ENCODE measurements around the gene PGAP6. TPM values are rescaled to one million over a fixed set of nuclear protein-coding genes. Genes with fewer than 3 reads are reported as not detected.
"Not testable (repeated sequence)": the region's sequence is repeated elsewhere in the genome, so short reads cannot be mapped to it uniquely, and the experiment has no call there.

PGAP6 gene
- total and polyA plus RNA-seq, 10 donors, result 19.5 to 63.2 (median 43.9) TPM

GRCh38 chr16:379961-380761 lies 1.6 kb downstream of the PGAP6 start:
- peaks cover 0 to 28% (median 23%) of the 10 kb centered on the region in 6 donors for H3K36me3 ChIP-seq
- H3K4me1 ChIP-seq, result peaks cover 17 to 60% (median 49%) of the 10 kb centered on the region in 6 donors
- H3K4me3 ChIP-seq, result peak overlapping the region in 6 of 8 donors; percentile 86 to 100 (median 96)
- intact Hi-C loops (cut with DNase I; ENCODE audit: low total_unique reads), result no loop called here
- H3K27ac ChIP-seq, result peak overlapping the region in 3 of 8 donors; percentile 12 to 92 (median 91)
- no peaks in the 10 kb centered on the region for H3K9me3 ChIP-seq
- no peaks in the 10 kb centered on the region for H3K27me3 ChIP-seq (replicated peaks in 1 of 7)
- no peak for DNase-seq
- TF ChIP-seq CTCF (IDR thresholded peaks at IDR 0.05 in 8 of 11, conservative IDR thresholded peaks at IDR 0.05 in 3 of 11) (no peak), POLR2A (IDR thresholded peaks at IDR 0.05) (no peak), POLR2AphosphoS5 (IDR thresholded peaks at IDR 0.05) (no peak)
- WGBS, 5 donors, result 81 to 85% (median 82%) methylated on average over 23 to 27 of the region's 27 CpGs

GRCh38 chr16:379183-379960 lies 2.4 kb downstream of the PGAP6 start:
- peaks cover 0 to 36% (median 31%) of the 10 kb centered on the region in 6 donors for H3K36me3 ChIP-seq
- 91 to 96% (median 93%) methylated on average over 11 to 16 of the region's 16 CpGs for WGBS, 5 donors
- H3K27ac ChIP-seq, result peak overlapping the region in 3 of 8 donors; percentile 12 to 92 (median 91)
- intact Hi-C loops (cut with DNase I; ENCODE audit: low total_unique reads), result no loop called here
- no peak overlapping the region for H3K4me3 ChIP-seq
- TF ChIP-seq CTCF (IDR thresholded peaks at IDR 0.05 in 8 of 11, conservative IDR thresholded peaks at IDR 0.05 in 3 of 11) (no peak), POLR2AphosphoS5 (IDR thresholded peaks at IDR 0.05) (peak in 1 of 3 donors; percentile 6)
- no peaks in the 10 kb centered on the region for H3K9me3 ChIP-seq
- peak; percentile 74 for DNase-seq
- H3K4me1 ChIP-seq, result peaks cover 17 to 52% (median 46%) of the 10 kb centered on the region in 6 donors
- H3K27me3 ChIP-seq (replicated peaks in 1 of 7), result no peaks in the 10 kb centered on the region

GRCh38 chr16:378821-379182 lies 3.0 kb downstream of the PGAP6 start:
- peaks cover 0 to 41% (median 37%) of the 10 kb centered on the region in 6 donors for H3K36me3 ChIP-seq
- H3K4me3 ChIP-seq, result no peak overlapping the region
- H3K9me3 ChIP-seq, result no peaks in the 10 kb centered on the region
- H3K4me1 ChIP-seq, result peaks cover 13 to 47% (median 40%) of the 10 kb centered on the region in 6 donors
- intact Hi-C loops (cut with DNase I; ENCODE audit: low total_unique reads), result no loop called here
- TF ChIP-seq CTCF (IDR thresholded peaks at IDR 0.05 in 8 of 11, conservative IDR thresholded peaks at IDR 0.05 in 3 of 11) (no peak), POLR2AphosphoS5 (IDR thresholded peaks at IDR 0.05) (peak in 1 of 3 donors; percentile 16)
- peak overlapping the region in 2 of 8 donors; percentile 91 to 92 for H3K27ac ChIP-seq
- DNase-seq, result peak; percentile 70
- 79 to 85% (median 82%) methylated on average over 13 to 14 of the region's 14 CpGs for WGBS, 5 donors
- H3K27me3 ChIP-seq (replicated peaks in 1 of 7), result no peaks in the 10 kb centered on the region

- peaks cover 8 to 41% (median 35%) of the 10 kb centered on the region in 6 donors for H3K4me1 ChIP-seq
- H3K9me3 ChIP-seq; intact Hi-C loops (cut with DNase I; ENCODE audit: low total_unique reads); H3K27me3 ChIP-seq (replicated peaks in 1 of 7); H3K4me3 ChIP-seq; H3K27ac ChIP-seq: not testable (repeated sequence)
- 92 to 93% (median 93%) methylated on average over 34 to 36 of the region's 36 CpGs for WGBS, 5 donors
- peaks cover 0 to 47% (median 41%) of the 10 kb centered on the region in 6 donors for H3K36me3 ChIP-seq
- peak; percentile 63 for DNase-seq
Measured at GRCh38 chr16:378113-378820, 3.5 kb downstream of the PGAP6 start.
